C4-2B (cell line): ENCODE measurements around the gene INPP4B.

Source experiments
- H3K27ac ChIP-seq: fragments of 450-650 bp; 2 replicates; pipeline ENCODE4 v1.5.1; 2017
- ZFX ChIP-seq: fragments of 450-650 bp; IDR thresholded peaks from 2 replicates; pipeline ENCODE4 v1.6.1; 2017
- TF ChIP-seq, protein P1 (sequence below): fragments of 450-650 bp; conservative IDR thresholded peaks from 2 replicates; pipeline ENCODE4 v1.5.1; 2017; ENCODE audit warnings: mild to moderate bottlenecking

Gene INPP4B

DNA sequence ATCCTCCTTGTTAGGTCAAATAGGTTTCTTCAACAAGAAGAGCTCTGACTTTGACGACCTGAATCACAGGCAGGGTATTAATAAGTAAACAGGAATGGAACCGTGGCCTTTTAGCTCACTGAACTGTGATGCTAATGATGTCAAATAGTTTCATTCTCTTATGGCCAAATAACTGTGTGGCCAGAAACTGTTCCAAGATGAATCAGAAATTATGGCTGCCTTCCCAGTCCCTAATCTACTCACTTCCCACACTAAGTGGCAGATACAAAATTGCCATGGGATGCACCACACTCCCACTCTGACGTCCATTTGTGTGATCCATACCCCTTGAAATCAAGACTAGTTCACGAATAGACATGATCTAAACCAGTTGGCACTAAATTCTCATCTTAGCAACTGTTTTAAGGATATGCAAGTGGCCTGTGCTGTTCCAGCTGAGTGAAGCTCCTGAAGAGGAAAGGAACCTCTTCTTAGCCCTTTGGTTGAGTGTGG lies 754.4 kb downstream of the INPP4B start:
- H3K27ac ChIP-seq: no peak overlapping the region
- no peak for TF ChIP-seq ZFX
- TF ChIP-seq, protein P1, sequence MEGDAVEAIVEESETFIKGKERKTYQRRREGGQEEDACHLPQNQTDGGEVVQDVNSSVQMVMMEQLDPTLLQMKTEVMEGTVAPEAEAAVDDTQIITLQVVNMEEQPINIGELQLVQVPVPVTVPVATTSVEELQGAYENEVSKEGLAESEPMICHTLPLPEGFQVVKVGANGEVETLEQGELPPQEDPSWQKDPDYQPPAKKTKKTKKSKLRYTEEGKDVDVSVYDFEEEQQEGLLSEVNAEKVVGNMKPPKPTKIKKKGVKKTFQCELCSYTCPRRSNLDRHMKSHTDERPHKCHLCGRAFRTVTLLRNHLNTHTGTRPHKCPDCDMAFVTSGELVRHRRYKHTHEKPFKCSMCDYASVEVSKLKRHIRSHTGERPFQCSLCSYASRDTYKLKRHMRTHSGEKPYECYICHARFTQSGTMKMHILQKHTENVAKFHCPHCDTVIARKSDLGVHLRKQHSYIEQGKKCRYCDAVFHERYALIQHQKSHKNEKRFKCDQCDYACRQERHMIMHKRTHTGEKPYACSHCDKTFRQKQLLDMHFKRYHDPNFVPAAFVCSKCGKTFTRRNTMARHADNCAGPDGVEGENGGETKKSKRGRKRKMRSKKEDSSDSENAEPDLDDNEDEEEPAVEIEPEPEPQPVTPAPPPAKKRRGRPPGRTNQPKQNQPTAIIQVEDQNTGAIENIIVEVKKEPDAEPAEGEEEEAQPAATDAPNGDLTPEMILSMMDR: no peak

DNA sequence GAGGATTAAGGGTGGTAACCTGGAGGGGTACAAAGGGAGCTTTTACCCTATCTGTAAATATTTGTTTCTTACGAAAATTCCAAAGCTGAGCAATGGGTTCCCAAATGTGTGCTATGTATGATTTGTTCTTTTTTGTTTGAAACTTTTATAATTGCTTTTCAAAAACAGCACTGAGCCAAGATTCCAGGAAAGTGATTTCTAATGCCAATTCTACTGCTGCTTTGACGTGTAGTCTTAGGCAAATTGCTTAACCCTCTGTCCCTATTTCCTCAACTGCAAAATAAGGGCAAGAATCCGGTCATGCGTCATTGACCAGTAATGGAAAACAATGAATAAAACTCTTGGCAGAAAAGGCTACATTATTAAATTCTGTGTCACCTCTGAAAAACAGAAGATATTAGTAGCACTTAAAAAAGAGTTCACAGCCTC lies 755.0 kb downstream of the INPP4B start:
- TF ChIP-seq ZFX: no peak
- TF ChIP-seq, protein P1: no peak
- H3K27ac ChIP-seq: no peak overlapping the region

DNA sequence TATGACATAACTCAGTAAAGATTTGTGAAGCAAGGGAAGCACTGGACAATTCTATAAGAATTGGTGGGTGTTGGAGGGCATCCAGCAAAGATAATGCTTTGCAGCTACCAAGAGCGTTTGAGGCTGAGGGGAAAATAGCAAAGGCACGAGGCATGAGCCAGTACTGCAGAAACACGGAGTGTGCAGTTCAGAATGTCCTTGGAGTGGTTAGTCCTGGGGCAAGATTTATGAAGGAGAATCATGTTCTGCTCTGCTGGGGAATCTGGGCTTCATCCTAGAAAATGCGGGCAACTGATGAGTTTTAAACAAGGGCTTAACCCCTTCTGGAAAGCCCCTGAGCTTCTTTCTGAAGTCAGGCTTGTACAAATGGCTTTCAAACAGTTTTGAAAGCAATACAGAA lies 757.2 kb downstream of the INPP4B start:
- TF ChIP-seq, protein P1: no peak
- no peak overlapping the region for H3K27ac ChIP-seq

DNA sequence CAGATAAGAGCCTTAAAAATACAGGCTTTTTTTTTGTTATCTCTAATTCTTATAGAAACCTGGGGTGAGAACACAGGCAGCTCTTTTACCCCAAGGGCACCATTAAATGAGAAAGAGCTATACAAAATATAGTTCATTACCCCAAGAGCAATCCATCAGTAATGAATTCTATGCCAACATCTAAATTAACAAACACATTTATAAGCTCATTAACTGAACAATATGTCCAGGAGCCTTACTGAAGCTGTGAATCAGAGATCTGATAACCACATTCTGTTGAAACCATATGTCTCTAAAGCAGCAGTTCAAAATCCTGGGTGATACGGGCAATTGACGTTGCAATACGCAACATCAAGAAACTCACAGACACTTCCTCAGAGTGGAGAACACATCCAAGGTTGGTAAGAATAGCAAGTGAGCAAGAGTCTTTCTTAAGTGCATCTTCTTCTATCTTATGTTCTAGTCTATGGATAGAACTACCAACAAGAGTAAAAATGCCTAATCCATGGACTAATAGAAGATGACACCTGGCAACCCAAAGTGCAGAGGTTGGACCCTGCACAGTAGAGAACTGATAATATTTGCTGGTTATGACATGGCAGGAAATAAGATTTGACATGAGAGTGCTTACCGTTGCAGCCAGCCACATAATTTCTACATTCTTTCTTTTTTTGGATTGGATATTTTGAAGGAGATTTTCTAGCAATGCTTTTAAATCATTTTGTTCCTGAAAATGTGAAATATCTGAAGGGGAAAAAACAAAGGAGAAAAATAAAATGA lies 760.4 kb downstream of the INPP4B start:
- no peak overlapping the region for H3K27ac ChIP-seq
- TF ChIP-seq ZFX: no peak
- TF ChIP-seq, protein P1: no peak

GRCh38 chr4:142083264-142083663 lies 762.8 kb downstream of the INPP4B start:
- TF ChIP-seq, protein P1: no peak
- TF ChIP-seq ZFX: no peak
- no peak overlapping the region for H3K27ac ChIP-seq

DNA sequence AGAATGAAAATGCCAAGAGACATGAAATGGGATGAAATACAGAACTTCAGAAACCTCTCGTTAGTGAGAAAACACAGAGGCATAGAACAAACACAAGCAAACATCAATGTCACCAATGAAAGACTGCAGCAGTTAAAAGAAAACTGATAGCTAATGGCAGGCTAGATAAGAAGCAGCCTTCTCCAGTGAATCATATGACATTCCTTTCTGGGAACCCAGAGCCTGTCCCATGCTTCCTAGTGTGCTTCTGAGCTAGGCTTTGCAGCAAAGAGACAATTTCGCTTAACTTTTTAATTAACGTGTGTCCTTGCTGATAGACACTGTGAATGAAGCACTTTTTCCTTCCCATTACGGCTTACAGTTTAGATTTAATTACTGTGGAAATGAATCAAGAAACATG lies 765.1 kb downstream of the INPP4B start:
- no peak for TF ChIP-seq ZFX
- TF ChIP-seq, protein P1: no peak
- no peak overlapping the region for H3K27ac ChIP-seq

DNA sequence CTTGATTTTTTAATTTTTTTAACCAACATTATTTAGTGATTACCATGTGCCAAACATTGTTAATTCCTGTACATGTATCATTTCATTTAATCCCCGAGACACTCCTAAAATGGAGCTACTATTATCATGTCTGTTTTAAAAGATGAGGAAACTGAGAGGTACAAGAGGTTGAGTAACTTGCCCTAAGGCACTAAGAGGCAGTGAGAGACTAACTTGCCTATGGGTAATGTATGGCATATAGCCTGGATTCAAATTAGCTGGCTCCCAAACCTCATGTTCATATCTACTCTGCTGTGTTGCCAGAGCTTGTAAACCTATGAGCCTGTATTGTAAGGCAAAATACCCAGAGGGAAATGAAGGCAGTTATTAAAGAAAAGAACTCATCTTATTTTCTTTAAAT lies 766.1 kb downstream of the INPP4B start:
- TF ChIP-seq, protein P1: no peak
- no peak for TF ChIP-seq ZFX

More for the DNA sequence above, 766.1 kb downstream of the INPP4B start:
- H3K27ac ChIP-seq: no peak overlapping the region
